HG03139 (cell line): ENCODE data around the gene KRTAP10-3.

Experiments
- ATAC-seq: cut with Tn5 transposase; IDR thresholded peaks from one replicate; pipeline ENCODE4 v1.9.1; 2021; ENCODE audit not compliant: unreplicated experiment

KRTAP10-3 gene

GRCh38 chr21:44508711-44509445 is 49.7 kb downstream of the KRTAP10-3 start:
- ATAC-seq: no peak

GRCh38 chr21:44508426-44508710 is 50.2 kb downstream of the KRTAP10-3 start:
- ATAC-seq: no peak
